T-helper 2 cell (primary cell): ENCODE measurements around the gene OR10G2.
"Not testable (repeated sequence)": the region's sequence is repeated elsewhere in the genome, so short reads cannot be mapped to it uniquely, and the experiment has no call there.

Experiments
- DNase-seq, 5 experiments: peaks; one replicate each; pipeline versions ENCODE4 v3.0.0 to v3.0.0-alpha.2; 2012 to 2022
- total RNA-seq, 2 donors: gene quantifications; one replicate each; lab custom pipeline; 2026; lab: John Stamatoyannopoulos, UW

The OR10G2 gene, protein sequence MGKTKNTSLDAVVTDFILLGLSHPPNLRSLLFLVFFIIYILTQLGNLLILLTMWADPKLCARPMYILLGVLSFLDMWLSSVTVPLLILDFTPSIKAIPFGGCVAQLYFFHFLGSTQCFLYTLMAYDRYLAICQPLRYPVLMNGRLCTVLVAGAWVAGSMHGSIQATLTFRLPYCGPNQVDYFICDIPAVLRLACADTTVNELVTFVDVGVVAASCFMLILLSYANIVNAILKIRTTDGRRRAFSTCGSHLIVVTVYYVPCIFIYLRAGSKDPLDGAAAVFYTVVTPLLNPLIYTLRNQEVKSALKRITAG
- total RNA-seq = 0 reads per million in 2 donors

DNA sequence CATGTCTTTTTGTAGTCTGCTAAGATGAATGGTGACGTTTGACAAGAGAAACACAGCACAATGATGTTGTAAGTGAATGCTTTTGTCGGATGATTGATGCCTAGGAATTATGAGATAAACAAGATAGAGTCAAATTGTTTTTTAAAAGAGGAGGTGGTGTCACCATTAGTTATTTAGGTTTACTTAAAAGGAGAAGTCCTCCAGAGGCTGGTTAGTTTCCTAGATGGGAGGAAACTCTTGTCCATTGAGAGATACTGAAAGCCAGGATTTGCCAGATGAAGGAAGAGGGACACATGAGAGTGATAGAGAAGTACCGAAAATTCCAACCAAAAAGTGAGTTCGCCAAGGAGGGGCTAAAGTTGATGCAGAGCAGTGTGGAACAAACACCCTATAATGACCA lies at the start of gene OR10G2:
Gene OR10G2 (minus strand): TSS at position 101 of the 400 bp plus-strand sequence. CDS start 98 bp downstream, at position 3.
- DNase-seq = no peak

DNA sequence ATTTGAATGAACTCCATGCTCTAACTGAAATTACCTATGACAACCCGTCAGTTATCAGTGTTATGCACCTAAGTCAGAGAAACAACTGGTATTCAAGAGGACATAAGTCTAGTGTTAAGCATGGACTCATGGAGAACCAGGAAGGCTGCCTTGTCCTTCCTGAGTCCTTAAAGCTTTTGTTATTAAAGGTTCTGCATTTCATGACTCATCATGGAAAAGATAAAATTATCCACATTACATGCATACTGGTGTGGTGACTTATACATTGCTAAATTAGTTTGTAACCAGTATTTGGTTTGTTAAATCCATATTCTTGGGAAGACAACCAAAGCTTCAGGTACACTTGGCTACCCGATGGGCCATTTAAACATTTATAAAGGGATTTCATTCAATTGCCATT lies 45.3 kb upstream of the OR10G2 start:
- DNase-seq = no peak

DNA sequence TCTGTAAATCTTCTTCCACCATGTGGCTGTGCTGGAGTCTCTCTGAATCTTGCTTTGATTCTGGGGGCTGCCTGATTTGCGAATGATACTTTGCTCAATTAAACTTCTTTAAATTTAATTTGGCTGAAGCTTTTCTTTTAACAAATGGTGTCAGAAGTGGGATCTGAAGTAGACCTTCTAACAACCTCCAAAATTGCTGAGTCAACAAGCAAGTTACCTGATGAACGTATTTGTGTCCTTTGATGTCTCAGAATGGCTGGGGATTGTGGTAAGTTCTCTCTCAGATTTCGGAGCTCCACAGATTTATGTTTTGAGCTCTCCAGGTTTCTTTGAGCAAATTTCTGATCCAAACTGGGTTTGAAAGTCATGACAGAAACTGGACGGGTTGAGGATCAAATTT lies 40.8 kb upstream of the OR10G2 start:
- DNase-seq = no peak

DNA sequence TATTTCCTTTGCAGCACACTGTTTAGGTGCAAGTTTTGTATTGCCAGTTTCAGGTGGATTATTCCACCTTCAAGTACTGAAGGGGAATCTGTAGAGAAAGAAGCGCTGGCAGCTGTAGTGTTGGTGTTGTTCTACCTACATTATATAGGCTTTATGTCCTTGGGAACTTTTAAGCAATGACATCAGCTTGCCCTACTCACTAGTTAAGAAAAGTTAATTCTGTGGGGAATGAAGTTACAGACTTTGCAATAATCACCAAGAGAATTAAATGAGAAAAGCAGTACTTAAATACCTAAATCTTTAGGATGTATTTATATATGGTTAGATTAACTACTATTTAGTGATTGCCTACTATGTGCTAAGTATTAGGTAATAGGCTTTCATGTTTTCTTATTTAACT lies 39.0 kb upstream of the OR10G2 start, which contains the start of gene OR4E1:
Gene OR4E1 (minus strand): TSS at position 101 of the 400 bp plus-strand sequence. CDS start 2,883 bp downstream, outside the sequence.
- no peak for DNase-seq

DNA sequence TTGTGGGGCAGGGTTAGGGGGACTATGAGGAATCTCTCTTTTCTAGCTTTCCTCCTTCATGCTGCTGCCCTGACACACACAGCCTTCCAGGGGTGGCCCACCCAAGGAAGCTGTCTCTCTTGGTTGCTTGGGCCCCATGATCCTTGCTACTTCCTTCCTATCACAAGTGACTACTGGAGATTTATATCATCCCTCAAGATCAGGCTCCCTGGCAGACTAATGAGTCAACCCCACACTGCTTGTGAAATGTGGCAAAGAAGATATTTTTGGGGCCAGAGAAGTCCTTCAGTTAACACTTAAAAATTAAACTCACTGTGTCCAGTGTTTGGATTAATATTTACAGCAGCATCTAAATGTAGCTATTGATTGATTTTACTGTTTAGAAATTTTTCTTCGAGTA lies 37.4 kb upstream of the OR10G2 start:
- no peak for DNase-seq

DNA sequence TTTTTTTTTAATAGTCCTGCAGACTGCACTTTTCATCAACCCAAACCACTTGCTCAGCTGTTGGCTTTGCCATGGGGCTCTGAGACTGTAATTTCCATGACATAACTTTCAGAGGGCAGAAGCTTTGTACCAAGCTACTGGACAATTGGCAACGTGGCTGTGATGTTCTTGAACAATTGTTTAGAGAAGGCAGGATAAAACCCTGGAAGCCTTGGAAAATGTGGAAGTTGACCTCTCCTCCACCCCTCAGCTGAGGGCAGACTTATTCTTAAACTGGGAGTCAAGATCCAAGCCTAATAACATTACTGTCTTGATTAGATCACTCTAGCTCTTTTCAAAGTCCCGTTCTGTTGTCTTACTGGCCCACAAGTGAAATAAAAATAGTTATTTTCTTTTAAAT lies 36.6 kb upstream of the OR10G2 start:
- no peak for DNase-seq

DNA sequence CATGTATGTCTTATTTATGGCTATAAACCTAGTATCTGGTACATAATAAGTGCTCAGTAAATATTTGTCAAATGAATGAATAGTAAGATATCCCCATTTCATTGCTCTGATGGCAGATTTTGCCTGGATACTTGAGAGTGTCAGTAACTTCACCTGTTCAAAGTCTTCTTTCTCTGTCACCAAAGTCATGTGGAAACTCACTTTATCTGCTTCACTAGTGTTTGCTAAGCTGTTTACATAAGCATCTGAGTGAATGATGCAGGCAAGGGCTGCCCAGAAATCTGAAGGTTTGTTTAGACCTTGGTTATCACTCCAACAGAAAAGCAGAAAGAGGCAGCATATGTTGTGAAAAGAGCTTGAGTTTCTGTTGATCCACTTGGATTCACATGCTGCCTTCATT lies 34.5 kb upstream of the OR10G2 start:
- DNase-seq = no peak

DNA sequence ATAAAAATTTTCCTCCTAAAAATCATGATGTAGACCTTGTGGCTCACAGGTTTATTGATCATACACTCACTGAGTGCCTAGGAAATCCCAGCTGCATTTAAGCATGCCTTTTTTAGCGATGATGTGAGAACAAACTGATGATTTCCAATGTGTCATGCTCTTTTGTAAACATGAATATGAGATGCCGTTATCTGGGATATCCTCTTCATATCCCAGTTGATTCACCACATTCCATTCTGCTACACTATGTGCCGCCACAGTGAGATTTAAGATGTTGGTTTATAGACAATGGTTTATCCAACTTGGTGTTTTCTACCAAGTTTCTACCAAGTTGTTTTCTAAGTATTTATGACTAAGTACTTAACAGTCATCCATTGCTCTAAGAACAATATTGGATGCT lies 33.6 kb upstream of the OR10G2 start:
- no peak for DNase-seq

DNA sequence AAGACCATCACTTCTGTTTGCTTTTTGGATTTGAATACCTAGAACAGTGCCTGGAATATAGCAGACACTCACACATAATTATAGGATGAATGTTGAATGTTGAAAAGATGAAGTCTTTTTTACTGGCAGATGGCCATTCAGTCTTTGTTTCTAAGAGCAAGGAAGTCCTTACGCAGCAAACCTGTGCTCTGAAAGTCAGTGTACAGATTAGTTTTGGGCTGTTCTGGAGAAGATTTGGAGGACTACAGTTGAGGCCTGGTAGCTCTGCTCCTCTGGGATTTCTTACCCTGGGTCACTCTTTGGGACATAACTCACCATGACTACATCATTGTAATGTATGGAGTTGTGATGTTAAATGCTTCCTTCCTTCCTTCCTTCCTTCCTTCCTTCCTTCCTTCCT lies 22.2 kb upstream of the OR10G2 start:
- DNase-seq = no peak

DNA sequence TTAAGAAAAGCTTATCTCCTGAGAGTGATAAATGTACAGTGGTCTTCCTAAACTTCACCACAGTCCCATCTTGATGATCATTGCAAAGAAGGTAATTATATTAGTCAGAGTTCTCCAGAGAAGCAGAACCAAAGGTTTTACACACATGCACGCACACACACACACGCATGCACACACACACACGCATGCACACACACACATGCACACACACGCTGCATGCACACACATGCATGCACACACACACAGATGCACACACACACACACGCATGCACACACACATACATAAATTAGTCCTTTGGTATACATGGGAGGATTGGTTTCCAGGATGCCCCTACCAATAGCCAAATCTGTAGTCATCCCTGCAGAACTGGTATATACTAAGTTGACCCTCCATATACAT lies 19.5 kb upstream of the OR10G2 start:
- no peak for DNase-seq

DNA sequence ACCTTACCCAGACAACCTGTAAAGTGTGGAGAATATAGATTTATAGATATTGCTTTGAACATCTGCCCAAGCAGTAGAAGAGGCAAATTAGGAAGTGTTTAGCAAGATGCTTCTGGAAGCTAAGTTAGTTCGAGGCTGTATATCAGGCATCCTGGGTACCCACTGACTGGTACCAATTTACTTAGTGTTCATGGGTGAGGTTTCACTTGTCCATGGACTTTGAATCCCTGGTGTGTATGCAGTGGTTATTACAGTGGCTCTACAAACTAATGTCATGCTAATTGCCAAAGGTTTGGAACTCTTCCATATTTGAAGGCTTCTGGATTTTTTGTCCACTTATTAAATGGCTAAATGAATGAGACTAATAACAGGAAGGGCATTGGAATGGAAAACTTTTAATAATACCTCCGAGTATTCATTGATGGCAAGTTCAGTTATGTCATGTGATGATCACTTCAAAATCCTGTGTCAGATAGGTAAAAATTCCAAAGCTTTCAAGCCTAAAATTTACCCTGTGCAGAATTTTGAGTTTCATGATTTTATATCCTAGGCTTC lies 18.7 kb upstream of the OR10G2 start, which contains the start of gene OR4E2:
Gene OR4E2 (plus strand): TSS at position 505 of the 555 bp plus-strand sequence. CDS start 11,248 bp downstream, outside the sequence.
- no peak for DNase-seq

DNA sequence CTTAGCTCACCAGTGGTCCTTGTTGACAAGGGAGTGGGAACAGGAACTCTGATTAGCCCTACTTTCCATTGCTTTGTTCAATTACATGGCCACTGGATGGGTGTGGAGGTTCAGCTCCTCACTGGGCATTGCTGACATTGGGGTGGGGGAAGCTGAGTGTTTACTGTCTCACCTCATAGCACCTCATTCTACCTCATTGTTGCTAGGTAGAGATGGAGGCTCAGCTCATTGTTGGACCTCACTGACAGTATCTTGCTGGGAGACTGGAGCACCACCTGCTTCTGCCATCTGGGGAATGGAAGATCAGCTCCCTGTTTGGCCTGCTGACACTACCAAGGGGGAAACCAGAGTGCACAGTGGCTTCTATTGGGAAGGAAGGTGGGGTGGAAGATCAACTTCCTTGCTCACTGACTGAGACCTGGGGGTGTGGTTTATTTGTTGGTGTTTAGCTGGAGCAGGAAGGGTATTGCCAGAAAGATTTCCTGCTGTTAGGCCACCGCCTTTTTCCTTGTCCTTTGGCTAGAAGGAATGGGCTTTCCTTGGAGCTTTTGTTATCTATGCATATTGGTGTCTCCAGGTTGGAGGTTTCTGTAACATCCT lies 17.6 kb upstream of the OR10G2 start:
- DNase-seq = no peak

DNA sequence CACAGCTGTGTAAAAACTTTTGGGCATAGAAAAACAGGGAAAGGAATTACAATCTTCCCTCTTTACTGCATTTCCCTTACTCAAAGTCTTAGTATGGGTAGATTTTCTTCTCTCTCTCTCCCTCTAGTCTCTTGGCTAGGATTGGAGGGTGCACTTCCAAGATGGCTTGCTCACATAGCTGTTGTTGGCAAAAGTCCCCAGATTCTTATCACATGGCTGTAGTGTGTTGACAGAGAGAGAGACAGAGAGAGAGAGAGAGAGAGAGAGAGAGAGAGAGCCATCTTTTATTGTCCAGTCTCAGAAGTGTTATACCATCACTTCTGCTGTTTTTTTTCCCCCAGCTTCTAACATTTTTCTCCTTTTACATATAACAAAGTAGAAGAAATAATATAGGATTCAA lies 12.6 kb upstream of the OR10G2 start:
- no peak for DNase-seq

DNA sequence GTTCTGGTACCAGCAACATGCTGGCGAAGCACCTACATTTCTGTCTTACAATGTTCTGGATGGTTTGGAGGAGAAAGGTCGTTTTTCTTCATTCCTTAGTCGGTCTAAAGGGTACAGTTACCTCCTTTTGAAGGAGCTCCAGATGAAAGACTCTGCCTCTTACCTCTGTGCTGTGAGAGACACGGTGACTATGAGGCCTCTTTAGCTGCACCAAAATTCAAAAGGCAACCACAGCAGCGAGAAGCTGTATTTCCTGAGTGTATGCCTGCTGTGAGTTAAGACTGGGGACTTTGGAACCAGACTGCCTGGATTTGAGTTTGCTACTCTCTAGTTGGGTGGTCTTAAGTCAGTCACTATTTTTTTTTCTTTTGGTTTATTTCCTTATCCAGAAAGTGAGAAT lies 8.7 kb upstream of the OR10G2 start:
- DNase-seq = no peak

DNA sequence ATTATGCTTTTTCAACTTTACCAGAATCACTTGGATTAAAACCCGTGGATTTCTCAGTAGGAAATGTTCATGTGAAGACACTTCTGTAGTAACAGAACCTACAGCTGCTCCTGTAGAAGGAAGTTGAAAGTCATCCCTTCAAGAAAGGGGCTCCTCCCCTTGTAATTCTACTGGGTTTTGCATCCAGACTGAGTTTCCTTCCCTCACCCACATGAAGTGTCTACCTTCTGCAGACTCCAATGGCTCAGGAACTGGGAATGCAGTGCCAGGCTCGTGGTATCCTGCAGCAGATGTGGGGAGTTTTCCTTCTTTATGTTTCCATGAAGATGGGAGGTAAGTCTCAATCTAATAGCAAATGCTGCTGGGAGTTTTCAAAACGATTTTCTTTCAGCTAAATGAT lies 7.9 kb upstream of the OR10G2 start:
- no peak for DNase-seq

DNA sequence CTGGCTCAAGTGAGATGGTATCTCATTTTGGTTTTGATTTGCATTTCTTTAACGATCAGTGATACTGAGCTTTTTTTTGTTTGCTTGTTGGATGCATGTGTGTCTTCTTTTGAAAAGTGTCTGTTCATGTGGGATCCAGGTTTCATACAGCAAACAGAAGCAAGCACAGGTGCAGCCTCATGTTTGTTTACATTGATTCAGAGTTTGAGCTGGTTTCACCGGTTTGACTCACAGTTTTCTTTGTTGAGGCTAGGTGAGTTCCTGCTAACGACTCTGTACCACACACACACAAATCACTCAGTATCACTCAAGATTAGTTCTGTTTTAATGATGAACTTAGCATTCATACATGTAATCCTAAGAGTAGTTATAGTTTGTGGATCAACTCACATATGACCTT lies 3.7 kb downstream of the OR10G2 start:
- DNase-seq = peak in 1 of 5 experiments; percentile 48

DNA sequence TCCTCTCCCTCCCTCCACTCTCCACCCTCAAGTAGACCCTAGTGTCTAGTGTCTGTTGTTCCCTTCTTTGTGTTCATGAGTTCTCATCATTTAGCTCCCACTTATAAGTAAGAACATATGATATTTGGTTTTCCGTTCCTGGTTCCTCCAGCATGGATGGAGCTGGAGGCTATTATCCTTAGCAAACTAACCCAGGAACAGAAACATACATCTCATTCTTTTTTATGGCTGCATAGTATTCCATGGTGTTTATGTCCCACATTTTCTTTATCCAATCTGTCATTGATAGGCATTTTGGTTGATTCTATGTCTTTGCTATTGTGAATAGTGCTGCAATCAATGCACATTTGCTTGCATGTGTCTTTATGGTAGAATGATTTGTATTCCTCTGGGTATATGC lies 4.2 kb downstream of the OR10G2 start:
- not testable (repeated sequence) for DNase-seq

DNA sequence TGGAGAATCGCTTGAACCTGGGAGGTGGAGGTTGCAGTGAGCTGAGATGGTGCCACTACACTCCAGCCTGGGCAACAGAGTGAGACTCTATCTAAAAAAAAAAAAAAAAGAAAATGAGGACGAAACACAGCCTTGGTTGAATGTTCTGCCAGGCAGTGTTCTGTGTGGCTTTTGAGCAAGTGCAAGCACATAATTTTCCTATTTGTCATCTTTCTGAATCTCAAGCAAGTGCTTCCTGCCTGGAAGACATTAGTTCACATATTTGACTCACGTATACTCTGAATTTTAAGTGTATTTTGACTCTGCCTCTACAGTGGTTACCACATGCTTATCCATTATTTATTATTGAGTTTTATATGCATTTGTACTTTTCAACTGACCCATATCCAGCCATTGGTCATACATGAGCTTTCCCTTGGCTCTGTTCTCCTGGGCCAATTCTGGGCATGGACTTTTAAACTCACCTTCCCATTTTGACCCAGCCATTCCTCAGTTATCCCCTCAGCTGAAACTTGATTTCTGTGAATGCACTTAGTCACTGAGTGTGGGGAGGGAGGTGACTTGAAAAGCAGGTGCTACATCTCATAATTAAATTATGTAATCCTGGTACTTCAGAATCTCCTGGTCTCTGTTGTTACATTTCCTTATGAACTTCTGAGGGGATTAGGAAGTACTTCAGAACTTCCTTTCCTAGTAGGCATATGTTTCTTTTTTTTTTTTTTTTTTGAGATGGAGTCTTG lies 8.1 kb downstream of the OR10G2 start:
- no peak for DNase-seq

DNA sequence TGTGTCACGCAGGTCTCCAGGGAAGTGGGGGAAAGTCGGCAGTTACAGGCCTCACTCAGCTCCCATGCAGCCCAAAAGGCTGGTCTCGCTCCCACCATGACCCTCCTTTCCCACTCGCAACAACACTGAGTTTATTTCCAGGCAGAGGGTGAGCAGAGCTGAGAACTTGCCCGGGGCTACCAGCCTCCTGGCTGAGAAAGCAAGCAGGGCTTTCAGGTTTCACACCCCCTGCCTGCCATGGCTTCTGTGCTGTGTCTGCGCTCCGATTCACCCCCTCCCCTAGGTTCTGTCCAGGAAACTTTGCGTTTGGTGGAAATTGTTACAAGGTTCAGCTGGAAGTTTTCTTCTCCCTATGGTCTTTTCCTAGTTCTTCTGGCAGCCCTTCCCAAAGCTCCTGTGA lies 17.1 kb downstream of the OR10G2 start:
- no peak for DNase-seq

DNA sequence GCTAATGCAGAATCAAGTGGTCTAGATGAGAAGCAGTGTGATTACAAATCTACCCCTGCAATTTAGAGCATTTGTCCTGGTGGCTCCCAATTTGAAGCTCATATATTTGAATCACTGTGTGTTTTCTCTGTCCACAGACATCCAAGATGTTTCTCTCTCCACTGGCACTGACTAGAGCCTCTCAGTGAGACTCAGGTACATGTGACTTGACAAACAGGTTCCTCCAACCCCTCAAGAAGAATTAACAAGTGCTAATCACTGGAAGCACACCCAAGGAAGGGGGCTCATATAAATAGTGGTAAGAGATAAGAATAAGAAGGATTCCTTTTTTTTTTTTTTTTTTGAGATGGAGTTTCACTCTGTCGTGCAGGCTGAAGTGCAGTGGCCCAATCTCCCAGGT lies 20.5 kb downstream of the OR10G2 start:
- no peak for DNase-seq

DNA sequence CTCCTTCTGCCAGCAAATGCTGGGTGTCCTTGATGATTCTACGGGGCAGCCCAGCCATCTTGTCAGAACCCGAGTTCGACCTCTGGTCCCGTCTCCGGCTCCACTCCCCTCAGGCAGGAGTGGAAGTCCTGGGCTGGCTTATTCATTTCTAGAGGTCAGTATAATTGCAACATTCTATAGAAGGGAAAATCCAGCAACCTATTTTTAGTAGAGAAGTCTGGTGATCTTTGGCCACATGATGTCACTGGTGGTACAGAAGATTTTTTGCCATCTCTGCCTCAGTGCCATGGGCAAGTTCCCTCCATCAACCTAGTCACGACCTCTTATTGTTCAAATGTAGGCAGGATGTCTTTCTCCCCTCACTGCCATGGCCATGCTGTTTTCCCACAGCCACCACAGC lies 22.4 kb downstream of the OR10G2 start:
- DNase-seq = no peak

DNA sequence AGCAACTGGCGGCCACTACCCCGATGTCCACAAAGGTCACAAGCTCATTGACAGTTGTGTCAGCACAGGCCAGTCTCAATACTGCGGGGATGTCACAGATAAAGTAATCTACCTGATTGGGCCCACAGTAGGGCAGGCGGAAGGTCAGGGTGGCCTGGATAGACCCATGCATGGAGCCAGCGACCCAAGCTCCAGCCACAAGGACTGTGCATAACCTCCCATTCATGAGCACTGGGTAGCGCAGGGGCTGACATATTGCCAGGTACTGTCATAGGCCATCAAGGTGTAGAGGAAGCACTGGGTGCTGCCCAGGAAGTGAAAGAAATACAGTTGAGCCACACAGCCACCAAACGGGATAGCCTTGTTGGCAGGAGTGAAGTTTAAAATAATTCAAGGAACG lies 32.6 kb downstream of the OR10G2 start:
- DNase-seq = not testable (repeated sequence)

DNA sequence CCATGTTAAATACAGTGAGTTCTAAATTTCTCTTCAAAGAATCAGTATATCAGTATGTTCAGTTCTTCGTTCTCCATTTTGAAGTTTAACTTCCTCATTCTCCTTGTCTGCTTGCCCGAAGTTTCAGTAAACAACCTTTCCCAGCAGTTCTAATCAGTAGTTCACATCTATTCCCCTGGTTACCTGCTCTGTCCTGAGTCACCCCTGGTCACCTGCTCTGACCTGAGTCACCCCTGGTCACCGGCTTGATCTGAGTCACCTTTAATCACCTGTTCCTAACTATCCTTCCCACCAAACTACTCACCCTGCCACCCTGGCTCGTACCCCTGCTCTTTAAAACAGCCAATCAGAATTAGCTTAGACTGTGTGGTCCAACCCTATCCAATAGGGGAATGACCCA lies 45.4 kb downstream of the OR10G2 start:
- DNase-seq = no peak
